Activated CD8-positive, alpha-beta memory T cell treated with anti-CD3 and anti-CD28 coated beads for 4 hours (primary cell): ENCODE measurements around the gene KXD1.
A peak's percentile ranks its signal among the peaks of the same experiment; 100 is the strongest.
"Not testable (repeated sequence)": the region's sequence is repeated elsewhere in the genome, so short reads cannot be mapped to it uniquely, and the experiment has no call there.

Experiments
- DNase-seq, 2 donors: peaks; one replicate each; pipeline ENCODE4 v3.0.0-alpha.2; 2020; ENCODE audit warnings: low read depth in 2 of 2

KXD1 gene

GRCh38 chr19:18557411-18558201, at the start of gene KXD1:
TSS of gene KXD1 (plus strand) at chr19:18557870. CDS start at chr19:18562057, 4,187 bp downstream.
- DNase-seq, result peak; percentile 96 to 98

GRCh38 chr19:18508585-18508984, 49.1 kb upstream of the KXD1 start:
- DNase-seq, result no peak

- DNase-seq, result no peak
Measured at GRCh38 chr19:18510216-18510615, 47.5 kb upstream of the KXD1 start.

DNA sequence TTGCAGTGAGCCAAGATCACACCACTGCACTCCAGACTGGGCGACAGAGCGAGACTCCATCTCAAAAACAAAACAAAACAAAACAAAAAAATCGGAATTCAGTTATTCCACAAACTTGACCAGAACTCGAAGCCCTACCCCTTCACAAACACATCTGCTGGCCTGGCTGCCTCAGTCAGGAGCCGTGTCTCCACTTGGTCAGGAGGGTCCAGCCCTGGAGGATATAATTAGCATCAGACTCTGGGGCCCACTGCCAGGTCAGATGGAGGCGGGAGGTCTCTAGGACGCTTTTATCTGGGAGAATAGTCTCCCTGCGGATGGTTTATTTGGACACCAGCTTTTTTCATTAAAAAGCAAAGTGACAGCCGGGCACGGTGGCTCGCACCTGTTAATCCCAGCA, 43.8 kb upstream of the KXD1 start:
- no peak for DNase-seq

GRCh38 chr19:18514800-18515682, 42.6 kb upstream of the KXD1 start:
- DNase-seq, result no peak

- no peak for DNase-seq
Measured at GRCh38 chr19:18515959-18516358, 41.7 kb upstream of the KXD1 start.

GRCh38 chr19:18517606-18518005, 40.1 kb upstream of the KXD1 start:
- DNase-seq, result no peak

DNA sequence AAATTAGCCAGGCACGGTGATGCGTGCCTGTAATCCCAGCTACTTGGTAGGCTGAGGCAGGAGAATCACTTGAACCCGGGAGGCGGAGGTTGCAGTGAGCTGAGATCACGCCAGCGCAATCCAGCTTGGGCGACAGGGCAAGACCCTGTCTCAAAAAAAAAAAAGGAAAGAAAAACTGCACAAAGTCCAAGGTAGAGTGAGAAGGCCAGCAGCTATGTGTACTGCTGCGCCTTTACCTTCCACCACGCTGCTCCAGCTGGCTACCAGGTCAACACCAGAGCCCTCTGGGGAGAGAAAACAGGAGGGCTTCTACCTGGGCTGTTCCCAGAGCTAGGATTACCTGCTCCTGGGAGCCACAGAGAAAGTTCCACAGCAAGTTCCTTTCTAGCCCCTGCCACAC, 39.0 kb upstream of the KXD1 start:
- DNase-seq, result no peak

GRCh38 chr19:18519962-18520847, 37.5 kb upstream of the KXD1 start:
- DNase-seq, result peak in 1 of 2 donors; percentile 33

GRCh38 chr19:18520848-18521691, 36.6 kb upstream of the KXD1 start:
- DNase-seq, result no peak

DNA sequence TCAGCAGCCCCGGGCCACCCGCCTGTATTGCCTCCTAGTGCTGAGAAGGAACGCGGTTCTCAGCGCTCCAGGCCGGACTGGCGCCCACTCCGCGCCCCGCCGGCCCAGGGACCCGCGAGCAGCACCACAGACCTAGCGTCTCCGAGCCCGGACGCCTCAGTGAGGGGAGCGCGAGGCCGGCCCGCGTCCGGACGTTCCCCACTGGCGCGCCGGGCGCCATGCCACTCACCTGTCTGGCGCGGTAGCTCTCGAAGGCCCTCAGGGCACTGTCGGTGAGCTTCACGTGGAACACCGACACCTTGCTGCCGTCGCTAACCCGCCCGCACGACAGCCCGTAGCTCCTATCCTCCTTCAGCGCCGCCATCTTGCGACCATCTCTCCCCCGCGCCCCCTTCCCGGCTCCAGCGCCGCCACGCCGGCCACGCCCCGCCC, 36.0 kb upstream of the KXD1 start, which contains the start of gene ELL:
Gene ELL (minus strand): TSS at position 379 of the 432 bp plus-strand sequence. CDS start 15 bp downstream, at position 364.
- no peak for DNase-seq

DNA sequence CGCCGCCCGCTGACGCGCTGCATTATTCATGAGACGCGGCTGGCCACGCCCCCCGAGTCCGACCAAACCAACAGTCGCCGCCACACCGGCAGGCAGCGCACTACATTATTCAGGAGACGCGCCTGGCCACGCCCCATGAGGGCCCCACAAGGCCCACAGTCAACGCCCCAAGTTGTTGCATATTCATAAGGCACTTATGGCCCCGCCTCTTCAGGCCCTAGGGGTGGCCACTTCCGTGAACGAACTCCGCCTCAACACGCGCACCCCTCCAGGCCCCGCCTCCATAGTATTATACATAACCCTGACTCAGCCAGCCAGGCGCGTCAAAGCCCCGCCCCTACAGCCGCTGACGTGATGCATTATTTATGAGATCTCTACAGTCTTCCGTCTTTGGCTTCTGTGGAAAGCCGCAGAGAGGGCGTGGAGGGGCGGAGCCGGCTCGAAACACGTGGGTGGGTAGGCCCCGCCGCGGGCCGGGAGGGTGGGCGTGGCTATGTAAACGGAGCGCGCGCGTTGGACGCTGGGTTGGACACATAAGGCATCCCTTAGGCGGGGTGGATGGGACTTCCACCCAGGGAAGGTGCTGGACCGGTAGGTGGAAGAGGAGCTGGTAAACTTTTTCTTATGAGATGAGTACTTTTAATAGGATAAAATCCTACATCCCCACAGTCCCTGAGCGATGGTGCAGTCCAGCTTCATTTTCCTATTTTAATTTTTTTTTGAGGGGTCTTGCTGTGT, 35.4 kb upstream of the KXD1 start:
- peak; percentile 100 for DNase-seq

DNA sequence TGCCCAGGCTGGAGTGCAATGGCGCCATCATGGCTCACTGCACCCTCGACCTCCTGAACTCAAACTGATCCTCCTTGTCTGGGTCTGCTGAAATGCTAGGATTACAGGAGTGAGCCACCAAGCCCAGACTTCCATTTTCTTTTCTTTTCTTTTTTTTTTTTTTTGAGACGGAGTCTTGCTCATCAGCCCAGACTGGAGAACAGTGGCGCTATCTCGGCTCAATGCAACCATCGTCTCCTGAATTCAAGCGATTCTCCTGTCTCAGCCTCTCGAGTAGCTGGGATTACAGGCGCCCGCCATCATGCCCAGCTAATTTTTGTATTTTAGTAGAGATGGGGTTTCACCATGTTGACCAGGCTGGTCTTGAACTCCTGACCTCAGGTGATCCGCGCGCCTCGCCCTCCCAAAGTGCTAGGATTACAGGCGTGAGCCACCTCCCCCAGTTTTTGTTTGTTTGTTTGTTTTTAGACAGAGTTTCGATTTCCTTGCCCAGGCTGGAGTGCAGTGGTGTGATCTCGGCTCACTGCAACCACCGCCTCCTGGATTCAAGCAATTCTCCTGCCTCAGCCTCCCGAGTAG, 34.7 kb upstream of the KXD1 start:
- not testable (repeated sequence) for DNase-seq

DNA sequence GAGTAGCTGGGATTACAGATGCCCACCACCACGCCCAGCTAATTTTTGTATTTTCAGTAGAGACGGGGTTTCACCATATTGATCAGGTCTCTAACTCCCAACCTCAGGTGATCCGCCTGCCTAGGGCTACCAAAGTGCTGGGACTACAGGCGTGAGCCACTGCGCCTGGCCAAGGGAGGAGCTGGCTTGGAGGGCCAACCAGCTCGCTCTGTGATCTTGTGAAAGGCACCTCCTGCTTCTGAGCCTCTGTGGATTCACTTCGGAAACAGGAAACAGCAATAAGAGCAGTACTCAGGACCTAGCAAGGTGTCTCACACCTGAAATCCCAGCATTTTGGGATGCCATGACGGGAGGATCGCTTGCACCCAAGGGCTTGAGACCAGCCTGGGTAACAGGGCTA, 33.8 kb upstream of the KXD1 start:
- no peak for DNase-seq

- DNase-seq, result no peak
Measured at GRCh38 chr19:18526316-18526715, 31.4 kb upstream of the KXD1 start.

- DNase-seq, result no peak
Measured at GRCh38 chr19:18529782-18530181, 27.9 kb upstream of the KXD1 start.

DNA sequence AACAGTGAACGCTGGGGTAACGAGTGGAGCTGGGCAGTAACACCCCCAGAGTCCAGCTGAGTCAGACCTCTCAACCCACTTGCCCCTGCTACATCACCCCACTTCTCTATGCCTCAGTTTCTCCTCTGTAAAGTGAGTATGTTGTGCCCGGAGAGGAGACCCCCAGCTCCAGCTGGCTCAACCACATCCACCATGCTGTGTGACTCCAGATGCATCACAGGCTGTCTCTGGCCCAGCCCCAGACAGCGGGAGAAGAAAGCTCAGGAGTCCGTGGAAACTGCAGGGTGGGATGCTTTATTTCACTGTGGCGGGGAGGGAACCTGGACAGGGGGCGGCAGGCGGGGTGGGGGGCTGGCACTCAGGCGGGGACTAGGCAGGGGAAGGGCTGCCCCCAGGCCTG, 26.2 kb upstream of the KXD1 start:
- DNase-seq, result no peak

DNA sequence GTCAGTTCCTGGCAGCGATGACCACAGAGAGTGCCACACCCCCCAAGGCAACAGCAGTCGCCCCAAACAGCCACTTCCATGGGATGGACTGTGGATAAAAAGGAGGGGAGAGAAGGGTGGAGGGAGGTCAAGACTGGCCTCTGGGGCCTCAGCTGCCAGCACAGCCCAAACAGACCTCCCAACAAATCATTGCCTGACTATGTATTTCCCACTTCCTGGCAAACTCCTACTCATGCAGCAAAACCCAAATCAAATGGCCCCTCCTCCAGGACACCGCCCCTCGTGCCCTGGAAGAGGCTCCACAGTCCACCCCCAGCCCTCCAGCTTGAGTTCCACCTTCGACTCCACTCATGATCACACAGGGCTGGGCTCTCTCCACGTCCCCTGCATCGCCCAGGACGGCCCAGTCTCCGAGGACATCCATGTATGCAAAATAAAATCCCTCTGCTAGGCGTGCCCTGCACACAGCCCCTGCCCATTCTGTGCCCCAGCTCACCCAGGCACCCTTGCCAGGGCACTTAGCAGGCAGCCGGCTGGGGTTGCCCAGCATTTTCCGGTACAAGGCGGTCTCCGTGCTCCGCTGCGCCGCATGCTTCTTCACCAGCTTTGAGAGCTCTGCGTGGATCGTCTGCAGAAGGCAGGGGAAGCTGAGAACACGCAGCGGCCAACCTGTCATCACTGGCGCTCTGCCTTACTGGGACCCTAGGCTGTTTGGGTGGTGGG, 25.3 kb upstream of the KXD1 start:
- DNase-seq, result no peak

- DNase-seq, result no peak
Measured at GRCh38 chr19:18533058-18533457, 24.6 kb upstream of the KXD1 start.
